Neuronal stem cell (in vitro differentiated cells): ENCODE results near the gene DALRD3.

Experiments used
- DNase-seq: peaks from one replicate; pipeline ENCODE4 v3.0.0-alpha.2; 2013; ENCODE audit warnings: low spot score
- H2AFZ ChIP-seq: one replicate; pipeline ENCODE4 v1.6.1; 2013; ENCODE audit warnings: mild to moderate bottlenecking, low read length, inconsistent platforms
- H2AK5ac ChIP-seq: 2 replicates; pipeline ENCODE4 v1.6.1; 2013; ENCODE audit warnings: low read depth, mild to moderate bottlenecking, inconsistent platforms, low read length, moderate library complexity, mixed read lengths
- H2BK120ac ChIP-seq: 2 replicates; pipeline ENCODE4 v1.6.1; 2013; ENCODE audit warnings: low read depth, mild to moderate bottlenecking, inconsistent platforms, low read length, moderate library complexity, mixed read lengths
- H2BK12ac ChIP-seq: one replicate; pipeline ENCODE4 v1.6.1; 2013; ENCODE audit warnings: low read length, inconsistent platforms
- H2BK15ac ChIP-seq: 2 replicates; pipeline ENCODE4 v1.6.1; 2013; ENCODE audit warnings: mild to moderate bottlenecking, low read length, inconsistent platforms, mixed read lengths
- H2BK5ac ChIP-seq: one replicate; pipeline ENCODE4 v1.6.1; 2013; ENCODE audit warnings: inconsistent platforms, mild to moderate bottlenecking, low read length, moderate library complexity
- H3K14ac ChIP-seq: one replicate; pipeline ENCODE4 v1.6.1; 2013; ENCODE audit warnings: low read length, inconsistent platforms
- H3K18ac ChIP-seq: 2 replicates; pipeline ENCODE4 v1.6.1; 2013; ENCODE audit warnings: low read length, inconsistent platforms
- H3K23ac ChIP-seq: 2 replicates; pipeline ENCODE4 v1.6.1; 2013; ENCODE audit warnings: low read depth, mild to moderate bottlenecking, mixed read lengths, low read length, inconsistent platforms; ENCODE audit not compliant: poor library complexity
- H3K27ac ChIP-seq: replicated peaks from 3 replicates; pipeline ENCODE4 v1.5.1; 2013; ENCODE audit warnings: low read length, inconsistent platforms
- H3K27me3 ChIP-seq, 3 experiments: 2 replicates each; pipeline ENCODE4 v1.6.1; 2013; ENCODE audit warnings: low read length in 3 of 3, mild to moderate bottlenecking in 2 of 3, inconsistent platforms in 1 of 3, low read depth in 1 of 3, mixed read lengths in 1 of 3, moderate library complexity in 1 of 3; ENCODE audit not compliant: control insufficient read depth in 3 of 3, insufficient read depth in 3 of 3
- H3K36me3 ChIP-seq, 2 donors: replicated peaks in 1 of 2; 2 replicates each; pipeline ENCODE4 v1.6.1; 2013; ENCODE audit warnings: low read length in 2 of 2; ENCODE audit not compliant: control insufficient read depth in 2 of 2, insufficient read depth in 2 of 2
- H3K4ac ChIP-seq: 2 replicates; pipeline ENCODE4 v1.6.1; 2013; ENCODE audit warnings: inconsistent platforms, mild to moderate bottlenecking, low read length, moderate library complexity
- H3K4me1 ChIP-seq, 2 donors: 1 replicate in 1 of 2; 2 replicates in 1 of 2; pipeline ENCODE4 v1.6.1; 2013; ENCODE audit warnings: low read length in 2 of 2, low read depth in 1 of 2; ENCODE audit not compliant: control insufficient read depth in 2 of 2, insufficient read depth in 1 of 2
- H3K4me2 ChIP-seq: one replicate; pipeline ENCODE4 v1.6.1; 2013; ENCODE audit warnings: mild to moderate bottlenecking, low read length, inconsistent platforms; ENCODE audit not compliant: insufficient read depth, poor library complexity, severe bottlenecking
- H3K4me3 ChIP-seq, 2 donors: 2 replicates each; pipeline ENCODE4 v1.5.1; 2013; ENCODE audit warnings: low read length in 2 of 2, mild to moderate bottlenecking in 2 of 2, inconsistent platforms in 1 of 2, moderate library complexity in 1 of 2
- H3K79me1 ChIP-seq: one replicate; pipeline ENCODE4 v1.6.1; 2013; ENCODE audit warnings: low read depth, mild to moderate bottlenecking, inconsistent platforms, low read length, moderate library complexity
- H3K9ac ChIP-seq: one replicate; pipeline ENCODE4 v1.6.1; 2013; ENCODE audit warnings: mild to moderate bottlenecking, low read depth, low read length, inconsistent platforms; ENCODE audit not compliant: poor library complexity
- H3K9me3 ChIP-seq, 2 donors: replicated peaks in 1 of 2; 2 replicates each; pipeline versions ENCODE3 to v1.6.1; 2013; ENCODE audit warnings: low read length in 2 of 2, mild to moderate bottlenecking in 2 of 2, inconsistent platforms in 1 of 2, low read depth in 1 of 2, mixed read lengths in 1 of 2, moderate library complexity in 1 of 2; ENCODE audit not compliant: control insufficient read depth in 2 of 2, insufficient read depth in 1 of 2
- H4K8ac ChIP-seq: one replicate; pipeline ENCODE4 v1.6.1; 2013; ENCODE audit warnings: low read depth, mild to moderate bottlenecking, inconsistent platforms, low read length, moderate library complexity
- H4K91ac ChIP-seq: one replicate; pipeline ENCODE4 v1.6.1; 2013; ENCODE audit warnings: low read length, low read depth, mild to moderate bottlenecking, inconsistent platforms; ENCODE audit not compliant: poor library complexity
- WGBS, 2 donors: extraction: QIAGEN DNeasy Blood & Tissue Kit; methylation state at CpG; one replicate each; pipeline ENCODE4 v1.1.7; 2013; ENCODE audit warnings: missing lambda C conversion rate in 2 of 2, mixed read lengths in 1 of 2; ENCODE audit not compliant: insufficient read length in 2 of 2, insufficient replicate concordance in 1 of 2; ENCODE audit errors: extremely low coverage in 2 of 2; 5-methylcytosine and 5-hydroxymethylcytosine counted together
- small RNA-seq: library from polyadenylated mRNA; stranded (forward); fragments of <200 nt; extraction: miRNeasy Mini kit (QIAGEN cat#:217004); gene quantifications from one replicate; pipeline ENCODE3, GENCODE V24; 2013; ENCODE audit not compliant: insufficient read depth

Gene DALRD3

DNA sequence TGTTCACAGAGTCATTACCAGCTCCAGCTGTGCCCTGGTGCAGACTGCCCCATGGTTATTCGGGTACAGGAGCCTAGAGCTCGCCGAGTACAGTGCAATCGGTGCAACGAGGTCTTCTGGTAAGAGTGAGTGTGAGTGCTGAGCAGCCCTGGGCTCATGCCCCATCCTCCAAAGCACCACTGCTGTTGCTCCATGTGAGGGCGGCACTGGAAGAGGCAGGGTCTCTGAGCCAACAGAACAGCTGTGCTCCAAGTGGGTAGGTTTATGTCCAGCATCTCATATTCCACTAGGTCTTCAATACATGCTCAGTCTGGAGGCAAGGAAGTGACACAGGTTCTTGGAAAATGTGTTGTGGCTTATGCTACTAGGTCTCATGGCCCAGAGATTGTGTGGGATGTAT is 47.8 kb downstream of the DALRD3 start:
- no peak overlapping the region for H3K4me2 ChIP-seq
- H3K4ac ChIP-seq = no peak overlapping the region
- no peak overlapping the region for H2BK15ac ChIP-seq
- peak overlapping the region in 1 of 2 donors; percentile 5 for H3K4me3 ChIP-seq
- H2AK5ac ChIP-seq = no peak overlapping the region
- H2AFZ ChIP-seq = no peak overlapping the region
- H3K27me3 ChIP-seq = no peaks in the 10 kb centered on the region
- peaks cover 38 to 92% of the 10 kb centered on the region in 2 donors for H3K36me3 ChIP-seq
- no peak overlapping the region for H2BK5ac ChIP-seq
- H2BK120ac ChIP-seq = no peak overlapping the region
- H3K18ac ChIP-seq = no peak overlapping the region
- no peaks in the 10 kb centered on the region for H3K79me1 ChIP-seq
- H3K9ac ChIP-seq = no peak overlapping the region
- no peaks in the 10 kb centered on the region for H3K4me1 ChIP-seq
- no peak overlapping the region for H4K91ac ChIP-seq
- no peaks in the 10 kb centered on the region for H3K9me3 ChIP-seq
- no peak for DNase-seq
- H3K14ac ChIP-seq = no peak overlapping the region
- H3K27ac ChIP-seq = no peak overlapping the region
- WGBS, 2 donors = no CpG with 5 or more reads among the region's 6 CpGs
- H3K23ac ChIP-seq = no peak overlapping the region
- no peak overlapping the region for H4K8ac ChIP-seq
- H2BK12ac ChIP-seq = no peak overlapping the region

DNA sequence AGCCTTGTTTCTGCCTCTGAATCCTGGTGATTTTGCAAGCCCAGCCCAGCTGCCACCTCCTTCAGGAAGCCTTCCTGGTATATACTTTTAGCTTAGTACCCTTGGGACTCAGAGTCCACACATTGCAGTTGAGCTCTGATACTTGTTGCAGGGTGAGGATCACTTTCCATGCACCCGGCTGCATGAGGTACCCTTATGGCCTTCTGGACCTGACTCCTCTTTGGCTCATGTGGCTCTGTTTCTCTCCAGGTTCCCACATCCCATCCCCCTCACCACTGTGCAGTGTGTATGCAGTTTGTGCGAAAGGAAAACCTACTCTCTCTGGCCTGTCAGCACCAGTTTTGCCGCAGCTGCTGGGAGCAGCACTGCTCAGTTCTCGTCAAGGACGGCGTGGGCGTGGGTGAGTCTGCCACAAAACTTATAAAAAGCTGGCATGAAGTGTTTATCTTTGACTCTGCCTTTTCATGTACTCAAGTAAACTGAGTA is 51.5 kb downstream of the DALRD3 start:
- Histone ChIP-seq H2AFZ (no peak overlapping the region), H3K4me2 (no peak overlapping the region), H3K14ac (no peak overlapping the region), H3K9ac (no peak overlapping the region), H3K27ac (no peak overlapping the region), H2BK15ac (no peak overlapping the region), H3K4me3 (no peak overlapping the region), H4K91ac (no peak overlapping the region), H3K27me3 (no peaks in the 10 kb centered on the region), H3K36me3 (peaks cover 18 to 90% of the 10 kb centered on the region in 2 donors), H3K4ac (no peak overlapping the region), H4K8ac (no peak overlapping the region), H3K4me1 (no peaks in the 10 kb centered on the region), H2BK12ac (no peak overlapping the region), H3K79me1 (no peaks in the 10 kb centered on the region), H2AK5ac (no peak overlapping the region), H3K9me3 (no peaks in the 10 kb centered on the region), H3K18ac (no peak overlapping the region), H2BK120ac (no peak overlapping the region), H3K23ac (no peak overlapping the region), H2BK5ac (no peak overlapping the region)
- no peak for DNase-seq
- WGBS, 2 donors = no CpG with 5 or more reads among the region's 7 CpGs

DNA sequence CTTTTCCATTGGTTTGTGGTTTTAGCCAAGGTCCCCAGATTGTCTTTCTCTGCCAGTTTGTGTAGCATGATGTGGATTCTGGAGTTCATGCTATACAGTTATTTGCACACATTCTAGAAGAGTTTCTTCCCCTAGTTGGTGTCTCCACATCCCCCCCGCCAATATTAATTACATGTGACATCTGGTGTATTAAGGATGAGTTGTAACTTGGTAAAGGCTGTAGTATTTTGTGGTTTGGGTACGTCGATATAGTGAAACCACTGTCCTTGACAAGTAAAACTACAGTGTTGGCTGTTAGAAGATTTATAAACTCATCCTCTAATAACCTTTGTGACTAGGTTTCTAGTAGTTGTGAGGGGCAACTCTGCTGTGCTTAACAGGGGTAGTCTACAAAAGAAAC is 52.0 kb downstream of the DALRD3 start:
- Histone ChIP-seq H3K27me3 (no peaks in the 10 kb centered on the region), H2BK5ac (no peak overlapping the region), H4K91ac (no peak overlapping the region), H2BK15ac (no peak overlapping the region), H3K4me1 (no peaks in the 10 kb centered on the region), H3K27ac (no peak overlapping the region), H2BK120ac (no peak overlapping the region), H3K18ac (no peak overlapping the region), H3K4me3 (no peak overlapping the region), H3K79me1 (no peaks in the 10 kb centered on the region), H3K23ac (no peak overlapping the region), H3K9me3 (no peaks in the 10 kb centered on the region), H3K14ac (no peak overlapping the region), H2AFZ (no peak overlapping the region), H3K4ac (no peak overlapping the region), H3K4me2 (no peak overlapping the region), H2BK12ac (no peak overlapping the region), H2AK5ac (no peak overlapping the region), H4K8ac (no peak overlapping the region), H3K9ac (no peak overlapping the region), H3K36me3 (peaks cover 16 to 90% of the 10 kb centered on the region in 2 donors)
- no peak for DNase-seq
- WGBS, 2 donors = no CpG with 5 or more reads among the region's 3 CpGs

Small RNAs within 50 kb of the gene (small RNA-seq; reads per million reads assigned to genes)
- 118,982 reads per million, percentile 100 among the genes with 10 or more reads in this experiment for gene MIR191
- gene MIR425 = 3,433 reads per million, percentile 99 among the genes with 10 or more reads in this experiment
